Measurements from ENCODE around the gene SNAI3.

The SNAI3 gene

GRCh38 chr16:88705801-88706228 is 19.5 kb upstream of the SNAI3 start:
- in situ Hi-C loops (cut with MboI; ENCODE audit: low sequenced_read_pairs): no loop called here

- in situ Hi-C loops (cut with MboI; ENCODE audit: low sequenced_read_pairs): no loop called here
Observed at GRCh38 chr16:88705076-88705684, 18.9 kb upstream of the SNAI3 start.

GRCh38 chr16:88703486-88704309 is 17.4 kb upstream of the SNAI3 start:
- in situ Hi-C loops (cut with MboI; ENCODE audit: low sequenced_read_pairs): no loop called here

GRCh38 chr16:88702371-88703210 is 16.3 kb upstream of the SNAI3 start:
- in situ Hi-C loops (cut with MboI; ENCODE audit: low sequenced_read_pairs): no loop called here

GRCh38 chr16:88701581-88702370 is 15.5 kb upstream of the SNAI3 start:
- in situ Hi-C loops (cut with MboI; ENCODE audit: low sequenced_read_pairs): no loop called here

GRCh38 chr16:88700636-88701482 is 14.6 kb upstream of the SNAI3 start:
- in situ Hi-C loops (cut with MboI; ENCODE audit: low sequenced_read_pairs): no loop called here

GRCh38 chr16:88700322-88700635 is 14.0 kb upstream of the SNAI3 start:
- in situ Hi-C loops (cut with MboI; ENCODE audit: low sequenced_read_pairs): no loop called here

GRCh38 chr16:88699180-88699579 is 12.9 kb upstream of the SNAI3 start:
- in situ Hi-C loops (cut with MboI; ENCODE audit: low sequenced_read_pairs): no loop called here

- in situ Hi-C loops (cut with MboI; ENCODE audit: low sequenced_read_pairs): no loop called here
Observed at GRCh38 chr16:88698646-88699045, 12.3 kb upstream of the SNAI3 start.

GRCh38 chr16:88697831-88698615 is 11.7 kb upstream of the SNAI3 start:
- in situ Hi-C loops (cut with MboI; ENCODE audit: low sequenced_read_pairs): no loop called here

- in situ Hi-C loops (cut with MboI; ENCODE audit: low sequenced_read_pairs): no loop called here
Observed at GRCh38 chr16:88697116-88697830, 11.0 kb upstream of the SNAI3 start.

GRCh38 chr16:88696441-88696840 is 10.1 kb upstream of the SNAI3 start:
- in situ Hi-C loops (cut with MboI; ENCODE audit: low sequenced_read_pairs): no loop called here

- in situ Hi-C loops (cut with MboI; ENCODE audit: low sequenced_read_pairs): no loop called here
Observed at GRCh38 chr16:88695753-88696152, 9.4 kb upstream of the SNAI3 start.

GRCh38 chr16:88695218-88695617 is 8.9 kb upstream of the SNAI3 start:
- in situ Hi-C loops (cut with MboI; ENCODE audit: low sequenced_read_pairs): no loop called here

- in situ Hi-C loops (cut with MboI; ENCODE audit: low sequenced_read_pairs): no loop called here
Observed at GRCh38 chr16:88694221-88695087, 8.1 kb upstream of the SNAI3 start.

GRCh38 chr16:88693420-88694177 is 7.3 kb upstream of the SNAI3 start:
- in situ Hi-C loops (cut with MboI; ENCODE audit: low sequenced_read_pairs): no loop called here

GRCh38 chr16:88692861-88693260 is 6.6 kb upstream of the SNAI3 start:
- in situ Hi-C loops (cut with MboI; ENCODE audit: low sequenced_read_pairs): no loop called here
